Measurements from ENCODE around the gene TJP1.

Gene TJP1

GRCh38 chr15:29656636-29657475 lies 165.4 kb downstream of the TJP1 start:
- DNase-seq: no peak

GRCh38 chr15:29652595-29652994 lies 169.7 kb downstream of the TJP1 start:
- DNase-seq: no peak

- DNase-seq: no peak
Measured at GRCh38 chr15:29651476-29652233, 170.6 kb downstream of the TJP1 start.
